SW 1271 (cell line): ENCODE results near the gene CHAD.
A peak's percentile ranks its signal among the peaks of the same experiment; 100 is the strongest.
"Not testable (repeated sequence)": the region's sequence is repeated elsewhere in the genome, so short reads cannot be mapped to it uniquely, and the experiment has no call there.

Experiments used
- DNase-seq, 2 experiments: peaks; one replicate each; lab custom pipeline; 2025; lab: John Stamatoyannopoulos, UW

CHAD gene

GRCh38 chr17:50495217-50495823, 26.6 kb upstream of the CHAD start:
- DNase-seq = no peak

- DNase-seq = no peak
These were observed 25.1 kb upstream of the CHAD start for GRCh38 chr17:50493744-50494143.

GRCh38 chr17:50492214-50492613, 23.5 kb upstream of the CHAD start:
- DNase-seq = no peak

- no peak for DNase-seq
These were observed 22.8 kb upstream of the CHAD start for GRCh38 chr17:50491505-50491904.

- no peak for DNase-seq
These were observed 20.2 kb upstream of the CHAD start for GRCh38 chr17:50488880-50489279.

- no peak for DNase-seq
These were observed 18.8 kb upstream of the CHAD start for GRCh38 chr17:50487213-50488096.

GRCh38 chr17:50484386-50485155, 15.9 kb upstream of the CHAD start:
- DNase-seq = no peak

- DNase-seq = no peak
These were observed 14.6 kb upstream of the CHAD start for GRCh38 chr17:50483266-50483665.

- DNase-seq = peak; percentile 66 to 93
These were observed 13.8 kb upstream of the CHAD start for GRCh38 chr17:50482516-50482915.

- DNase-seq = no peak
These were observed 13.4 kb upstream of the CHAD start for GRCh38 chr17:50482110-50482509.

GRCh38 chr17:50481648-50482047, 13.0 kb upstream of the CHAD start:
- DNase-seq = no peak

- DNase-seq = no peak
These were observed 12.3 kb upstream of the CHAD start for GRCh38 chr17:50480854-50481490.

- no peak for DNase-seq
These were observed 11.6 kb upstream of the CHAD start for GRCh38 chr17:50480142-50480764.

GRCh38 chr17:50479522-50480141, 11.0 kb upstream of the CHAD start:
- peak; percentile 77 for DNase-seq

GRCh38 chr17:50478391-50479381, 10.0 kb upstream of the CHAD start, which contains the start of gene RSAD1:
TSS of gene RSAD1 (plus strand) at chr17:50478860. CDS start at chr17:50478885, 25 bp downstream.
- peak; percentile 63 to 85 for DNase-seq

- DNase-seq = no peak
These were observed 9.3 kb upstream of the CHAD start for GRCh38 chr17:50477976-50478375.

GRCh38 chr17:50476545-50477315, 8.1 kb upstream of the CHAD start:
- DNase-seq = no peak

GRCh38 chr17:50475775-50476544, 7.3 kb upstream of the CHAD start:
- not testable (repeated sequence) for DNase-seq
